GM12865 (cell line): Measurements from ENCODE around the gene ENHO.

Experiments
- DNase-seq: peaks from one replicate; pipeline ENCODE4 v3.0.0; 2010; ENCODE audit warnings: low read depth
- H3K4me3 ChIP-seq: 2 replicates; pipeline ENCODE4 v1.5.1; 2011; ENCODE audit warnings: mild to moderate bottlenecking, low read depth, low read length, control low read depth
- CTCF ChIP-seq: IDR thresholded peaks from 2 replicates; pipeline ENCODE4 v1.5.1; 2011; ENCODE audit warnings: low read length, control low read depth, low read depth, inconsistent platforms; ENCODE audit not compliant: insufficient read depth; ENCODE audit errors: missing control alignments

Gene ENHO

GRCh38 chr9:34520505-34521385, 2.0 kb downstream of the ENHO start:
- H3K4me3 ChIP-seq = no peak overlapping the region
- no peak for TF ChIP-seq CTCF
- DNase-seq = no peak

- DNase-seq = no peak
- TF ChIP-seq CTCF = no peak
- no peak overlapping the region for H3K4me3 ChIP-seq
Observed at GRCh38 chr9:34520096-34520495, 2.7 kb downstream of the ENHO start.

GRCh38 chr9:34519321-34520020, 3.3 kb downstream of the ENHO start:
- TF ChIP-seq CTCF = no peak
- H3K4me3 ChIP-seq = no peak overlapping the region
- DNase-seq = no peak

- H3K4me3 ChIP-seq = no peak overlapping the region
- DNase-seq = no peak
- no peak for TF ChIP-seq CTCF
Observed at GRCh38 chr9:34518896-34519295, 3.9 kb downstream of the ENHO start.

GRCh38 chr9:34518110-34518616, 4.6 kb downstream of the ENHO start:
- TF ChIP-seq CTCF = no peak
- no peak for DNase-seq
- H3K4me3 ChIP-seq = no peak overlapping the region

GRCh38 chr9:34517185-34517584, 5.6 kb downstream of the ENHO start:
- no peak overlapping the region for H3K4me3 ChIP-seq
- no peak for DNase-seq
- TF ChIP-seq CTCF = no peak
